Measurements from ENCODE around the gene TSR3. TPM values are rescaled to one million over a fixed set of nuclear protein-coding genes. Genes with fewer than 3 reads are reported as not detected.

The TSR3 gene
- total RNA-seq, 2 donors from 2014 or later, result 64.9 to 67.4 TPM

GRCh38 chr16:1378804-1379303 lies 27.2 kb upstream of the TSR3 start:
- peaks cover 16% of the 10 kb centered on the region for H3K4me1 Mint-ChIP-seq
- no peaks in the 10 kb centered on the region for H3K27me3 ChIP-seq (ENCODE audit: control insufficient read depth, insufficient read depth, low read length, poor library complexity, severe bottlenecking)
- peak overlapping the region; percentile 84 for H3K4me3 ChIP-seq (ENCODE audit: low read length)
- H3K4me3 Mint-ChIP-seq, result peak overlapping the region; percentile 77
- WGBS, 2 experiments (ENCODE audit: insufficient coverage in 1 of 2, insufficient read length in 1 of 2), result 0 to 2% methylated on average over 11 to 31 of the region's 31 CpGs
- peak overlapping the region; percentile 92 for H3K27ac Mint-ChIP-seq
- peak; percentile 77 for DNase-seq
- peaks cover 31% of the 10 kb centered on the region for H3K36me3 Mint-ChIP-seq (ENCODE audit: low read depth)
- TF ChIP-seq CTCF (conservative IDR thresholded peaks at IDR 0.05), result no peak
- H3K9me3 ChIP-seq (ENCODE audit: control insufficient read depth, low read length), result no peaks in the 10 kb centered on the region
- no peaks in the 10 kb centered on the region for H3K36me3 ChIP-seq (ENCODE audit: control insufficient read depth, insufficient read depth, low read length)
- H3K27ac ChIP-seq (ENCODE audit: low read depth, low read length), result peak overlapping the region; percentile 68
- H3K9ac ChIP-seq (ENCODE audit: extremely low read depth, low read length, poor library complexity, severe bottlenecking), result peak overlapping the region; percentile 77
- no peaks in the 10 kb centered on the region for H3K27me3 Mint-ChIP-seq (ENCODE audit: insufficient read depth)
- peaks cover 12% of the 10 kb centered on the region for H3K4me1 ChIP-seq (ENCODE audit: control insufficient read depth, insufficient read depth, low read length)
- H3K9me3 Mint-ChIP-seq, result no peaks in the 10 kb centered on the region

- Mint-ChIP-seq H3K4me1 (peaks cover 16% of the 10 kb centered on the region), H3K36me3 (ENCODE audit: low read depth) (peaks cover 31% of the 10 kb centered on the region), H3K4me3 (peak overlapping the region; percentile 77), H3K27me3 (ENCODE audit: insufficient read depth) (no peaks in the 10 kb centered on the region), H3K9me3 (no peaks in the 10 kb centered on the region), H3K27ac (peak overlapping the region; percentile 92)
- Histone ChIP-seq H3K36me3 (ENCODE audit: control insufficient read depth, insufficient read depth, low read length) (no peaks in the 10 kb centered on the region), H3K4me1 (ENCODE audit: control insufficient read depth, insufficient read depth, low read length) (peaks cover 12% of the 10 kb centered on the region), H3K9ac (ENCODE audit: extremely low read depth, low read length, poor library complexity, severe bottlenecking) (peak overlapping the region; percentile 77), H3K4me3 (ENCODE audit: low read length) (peak overlapping the region; percentile 84), H3K27me3 (ENCODE audit: control insufficient read depth, insufficient read depth, low read length, poor library complexity, severe bottlenecking) (no peaks in the 10 kb centered on the region), H3K27ac (ENCODE audit: low read depth, low read length) (no peak overlapping the region), H3K9me3 (ENCODE audit: control insufficient read depth, low read length) (no peaks in the 10 kb centered on the region)
- peak; percentile 62 for DNase-seq
- no peak for TF ChIP-seq CTCF (conservative IDR thresholded peaks at IDR 0.05)
- WGBS, 2 experiments (ENCODE audit: insufficient coverage in 1 of 2, insufficient read length in 1 of 2), result 65 to 87% methylated on average over 8 to 25 of the region's 25 CpGs
Observed at GRCh38 chr16:1378087-1378803, 26.6 kb upstream of the TSR3 start.

- H3K4me3 ChIP-seq (ENCODE audit: low read length), result peak overlapping the region; percentile 84
- no peaks in the 10 kb centered on the region for H3K9me3 Mint-ChIP-seq
- H3K27ac ChIP-seq (ENCODE audit: low read depth, low read length), result no peak overlapping the region
- H3K4me1 Mint-ChIP-seq, result peaks cover 16% of the 10 kb centered on the region
- 87 to 92% methylated on average over 5 to 10 of the region's 10 CpGs for WGBS, 2 experiments (ENCODE audit: insufficient coverage in 1 of 2, insufficient read length in 1 of 2)
- H3K9me3 ChIP-seq (ENCODE audit: control insufficient read depth, low read length), result no peaks in the 10 kb centered on the region
- no peak overlapping the region for H3K9ac ChIP-seq (ENCODE audit: extremely low read depth, low read length, poor library complexity, severe bottlenecking)
- H3K4me3 Mint-ChIP-seq, result peak overlapping the region; percentile 77
- H3K36me3 Mint-ChIP-seq (ENCODE audit: low read depth), result peaks cover 31% of the 10 kb centered on the region
- no peak for DNase-seq
- H3K36me3 ChIP-seq (ENCODE audit: control insufficient read depth, insufficient read depth, low read length), result no peaks in the 10 kb centered on the region
- peaks cover 12% of the 10 kb centered on the region for H3K4me1 ChIP-seq (ENCODE audit: control insufficient read depth, insufficient read depth, low read length)
- no peak for TF ChIP-seq CTCF (conservative IDR thresholded peaks at IDR 0.05)
- H3K27ac Mint-ChIP-seq, result no peak overlapping the region
- no peaks in the 10 kb centered on the region for H3K27me3 ChIP-seq (ENCODE audit: control insufficient read depth, insufficient read depth, low read length, poor library complexity, severe bottlenecking)
- H3K27me3 Mint-ChIP-seq (ENCODE audit: insufficient read depth), result no peaks in the 10 kb centered on the region
Observed at GRCh38 chr16:1377406-1378010, 25.8 kb upstream of the TSR3 start.

Data from endodermal cell (in vitro differentiated cells).